Esophagus squamous epithelium (tissue), 5 donors: ENCODE measurements around the gene SYT14. TPM values are rescaled to one million over a fixed set of nuclear protein-coding genes. Genes with fewer than 3 reads are reported as not detected.
"Not testable (repeated sequence)": the region's sequence is repeated elsewhere in the genome, so short reads cannot be mapped to it uniquely, and the experiment has no call there.

Source experiments
- DNase-seq: peaks from one replicate; lab custom pipeline; 2025; lab: John Stamatoyannopoulos, UW
- H3K27ac ChIP-seq, 4 donors: fragments of 200-600 bp; sonication (generic); one replicate each; pipeline ENCODE4 v1.5.1; 2016 to 2019; ENCODE audit warnings: mild to moderate bottlenecking in 1 of 4
- H3K27me3 ChIP-seq, 4 donors: fragments of 200-600 bp; sonication (generic); 1 replicate in 3 of 4; 2 replicates in 1 of 4; pipeline versions ENCODE4 v1.5.1 to v1.6.0; 2017 to 2021; ENCODE audit warnings: antibody characterized with exemption in 1 of 4
- H3K36me3 ChIP-seq, 3 donors: fragments of 200-600 bp; sonication (generic); one replicate each; pipeline ENCODE4 v1.5.1; 2016 to 2019
- H3K4me1 ChIP-seq, 3 donors: fragments of 200-600 bp; sonication (generic); one replicate each; pipeline ENCODE4 v1.5.1; 2017 to 2019
- H3K4me3 ChIP-seq, 4 donors: fragments of 200-600 bp; sonication (generic); 1 replicate in 3 of 4; 2 replicates in 1 of 4; pipeline ENCODE4 v1.5.1; 2016 to 2019; ENCODE audit warnings: mild to moderate bottlenecking in 2 of 4, moderate library complexity in 1 of 4
- H3K9me3 ChIP-seq, 3 donors: fragments of 200-600 bp; sonication (generic); one replicate each; pipeline ENCODE4 v1.5.1; 2016 to 2019
- POLR2A ChIP-seq, 4 donors: fragments of 450-650 bp; IDR thresholded peaks; one replicate each; pipeline ENCODE4 v1.6.1; 2017; ENCODE audit warnings: antibody characterized with exemption in 4 of 4, mild to moderate bottlenecking in 4 of 4, moderate library complexity in 3 of 4
- WGBS, 2 donors: methylation state at CpG; one replicate each; pipeline ENCODE4 v1.1.5; 2018; 5-methylcytosine and 5-hydroxymethylcytosine counted together
- intact Hi-C: fragments of 100-400 bp; cut with DNase I; formaldehyde crosslinking; loops from one replicate; pipeline ENCODE4 v1.15.0; 2022
- total RNA-seq, 4 donors: library from RNA; depleted of rRNA; stranded (reverse); fragments of >200 nt; gene quantifications; one replicate each; pipeline ENCODE4 v1.1.0, GENCODE V29; 2016
- TF ChIP-seq, protein P1 (sequence below), 6 experiments: fragments of 450-650 bp in 4 of 6; fragments of 200-600 bp in 2 of 6; sonication (generic) in 2 of 6; IDR thresholded peaks; one replicate each; pipeline ENCODE4 v1.5.1; 2016 to 2019; ENCODE audit warnings: antibody characterized with exemption in 6 of 6, mild to moderate bottlenecking in 4 of 6, moderate library complexity in 4 of 6
- donor health status: DM: yes; HTN: yes; CAD: no.

Gene SYT14
- total RNA-seq, 4 donors from 2014 or later = not detected

DNA sequence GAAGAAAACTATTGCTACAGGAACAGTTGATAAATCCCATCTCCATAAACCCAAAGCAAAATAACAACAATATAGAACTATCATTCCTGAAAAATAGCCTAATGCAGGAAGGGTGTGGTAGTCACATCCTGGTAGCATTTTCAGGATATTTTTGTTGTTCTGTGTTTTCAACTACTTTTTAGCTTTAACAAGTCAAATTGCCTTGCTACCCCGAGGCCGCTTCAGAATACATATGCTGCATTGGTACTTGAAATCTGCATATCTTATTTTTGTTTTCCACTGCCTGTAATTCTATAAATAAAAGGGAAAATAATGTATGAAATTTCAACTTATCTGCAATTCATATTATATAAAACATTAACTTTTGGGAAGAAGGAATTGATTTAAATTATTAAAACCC, 36.8 kb upstream of the SYT14 start:
- Histone ChIP-seq H3K27me3 (no peaks in the 10 kb centered on the region), H3K9me3 (no peaks in the 10 kb centered on the region), H3K4me1 (no peaks in the 10 kb centered on the region), H3K36me3 (no peaks in the 10 kb centered on the region), H3K27ac (no peak overlapping the region), H3K4me3 (no peak overlapping the region)
- no peak for DNase-seq
- intact Hi-C loops = no loop called here
- WGBS, 2 donors = 82 to 91% methylated on average over 2 of the region's 2 CpGs
- no peak for TF ChIP-seq POLR2A (IDR thresholded peaks at IDR 0.05)
- TF ChIP-seq, protein P1, sequence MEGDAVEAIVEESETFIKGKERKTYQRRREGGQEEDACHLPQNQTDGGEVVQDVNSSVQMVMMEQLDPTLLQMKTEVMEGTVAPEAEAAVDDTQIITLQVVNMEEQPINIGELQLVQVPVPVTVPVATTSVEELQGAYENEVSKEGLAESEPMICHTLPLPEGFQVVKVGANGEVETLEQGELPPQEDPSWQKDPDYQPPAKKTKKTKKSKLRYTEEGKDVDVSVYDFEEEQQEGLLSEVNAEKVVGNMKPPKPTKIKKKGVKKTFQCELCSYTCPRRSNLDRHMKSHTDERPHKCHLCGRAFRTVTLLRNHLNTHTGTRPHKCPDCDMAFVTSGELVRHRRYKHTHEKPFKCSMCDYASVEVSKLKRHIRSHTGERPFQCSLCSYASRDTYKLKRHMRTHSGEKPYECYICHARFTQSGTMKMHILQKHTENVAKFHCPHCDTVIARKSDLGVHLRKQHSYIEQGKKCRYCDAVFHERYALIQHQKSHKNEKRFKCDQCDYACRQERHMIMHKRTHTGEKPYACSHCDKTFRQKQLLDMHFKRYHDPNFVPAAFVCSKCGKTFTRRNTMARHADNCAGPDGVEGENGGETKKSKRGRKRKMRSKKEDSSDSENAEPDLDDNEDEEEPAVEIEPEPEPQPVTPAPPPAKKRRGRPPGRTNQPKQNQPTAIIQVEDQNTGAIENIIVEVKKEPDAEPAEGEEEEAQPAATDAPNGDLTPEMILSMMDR (IDR thresholded peaks at IDR 0.05) = no peak

DNA sequence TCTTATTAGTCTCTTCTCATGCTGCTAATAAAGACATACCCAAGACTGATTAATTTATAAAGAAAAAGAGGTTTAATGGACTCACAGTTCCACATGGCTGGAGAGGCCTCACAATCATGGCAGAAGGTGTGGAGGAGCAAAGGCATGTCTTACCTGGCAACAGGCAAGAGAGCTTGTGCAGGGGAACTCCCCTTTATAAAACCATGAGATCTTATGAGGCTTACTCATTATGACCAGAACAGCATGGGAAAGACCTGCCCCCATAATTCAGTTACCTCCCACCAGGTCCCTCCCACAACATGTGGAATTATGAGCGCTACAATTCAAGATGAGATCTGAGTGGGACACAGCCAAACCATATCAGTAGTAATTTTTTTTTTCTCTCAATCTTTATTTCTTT, 33.2 kb upstream of the SYT14 start:
- WGBS, 2 donors = 83% methylated on average over 1 of the region's 1 CpG; no CpG with 5 or more reads in 1 of the 2 donors

DNA sequence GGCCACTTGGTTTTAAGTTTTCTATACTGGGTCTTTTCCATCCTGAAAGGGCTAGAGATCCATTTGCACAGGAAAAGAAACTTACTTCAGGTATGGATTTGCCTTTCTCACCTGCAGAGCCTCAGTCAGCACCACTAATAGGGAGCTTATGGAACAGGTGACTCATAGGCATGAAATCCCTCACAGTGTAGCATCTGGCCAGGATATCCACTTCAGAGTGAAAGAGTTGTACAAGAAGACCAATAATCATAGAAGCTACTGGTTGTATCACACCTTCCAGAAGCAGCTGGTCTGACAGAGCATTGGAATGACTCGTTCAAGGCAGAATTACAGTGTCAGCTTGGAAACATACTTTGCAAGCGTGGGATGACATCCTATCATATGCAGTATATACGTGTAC, 26.3 kb upstream of the SYT14 start:
- Histone ChIP-seq H3K27me3 (no peaks in the 10 kb centered on the region), H3K36me3 (no peaks in the 10 kb centered on the region), H3K9me3 (no peaks in the 10 kb centered on the region), H3K4me1 (no peaks in the 10 kb centered on the region), H3K27ac (no peak overlapping the region), H3K4me3 (no peak overlapping the region)
- WGBS, 2 donors = 82% methylated on average over 3 of the region's 3 CpGs; no CpG with 5 or more reads in 1 of the 2 donors
- no peak for TF ChIP-seq POLR2A (IDR thresholded peaks at IDR 0.05)
- TF ChIP-seq, protein P1 (IDR thresholded peaks at IDR 0.05) = no peak
- intact Hi-C loops = no loop called here
- no peak for DNase-seq

More for the DNA sequence above, 33.2 kb upstream of the SYT14 start:
- H3K4me3 ChIP-seq, DNase-seq, H3K9me3 ChIP-seq, H3K36me3 ChIP-seq, H3K27me3 ChIP-seq, H3K27ac ChIP-seq, intact Hi-C loops, H3K4me1 ChIP-seq: not testable (repeated sequence)

DNA sequence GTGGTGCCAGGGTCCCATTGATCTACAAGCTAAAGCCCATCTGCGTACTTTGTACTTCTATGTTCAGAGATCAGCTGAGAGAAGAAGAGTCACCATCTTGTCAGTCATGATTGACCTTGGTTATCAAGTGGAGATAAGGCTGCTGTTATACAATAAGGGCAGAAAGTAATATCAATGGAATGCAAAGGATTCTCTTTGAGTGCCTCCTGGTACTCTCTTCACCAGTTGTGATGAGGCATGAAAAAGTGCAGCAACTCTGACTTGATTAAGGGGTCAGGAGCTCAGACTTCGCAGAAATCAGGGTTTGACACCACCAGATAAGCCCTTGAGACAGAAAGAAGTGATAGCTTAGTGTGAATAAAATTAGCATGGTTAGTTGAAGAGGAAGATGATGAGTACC, 25.7 kb upstream of the SYT14 start:
- TF ChIP-seq POLR2A (IDR thresholded peaks at IDR 0.05) = no peak
- TF ChIP-seq, protein P1 (IDR thresholded peaks at IDR 0.05) = no peak

DNA sequence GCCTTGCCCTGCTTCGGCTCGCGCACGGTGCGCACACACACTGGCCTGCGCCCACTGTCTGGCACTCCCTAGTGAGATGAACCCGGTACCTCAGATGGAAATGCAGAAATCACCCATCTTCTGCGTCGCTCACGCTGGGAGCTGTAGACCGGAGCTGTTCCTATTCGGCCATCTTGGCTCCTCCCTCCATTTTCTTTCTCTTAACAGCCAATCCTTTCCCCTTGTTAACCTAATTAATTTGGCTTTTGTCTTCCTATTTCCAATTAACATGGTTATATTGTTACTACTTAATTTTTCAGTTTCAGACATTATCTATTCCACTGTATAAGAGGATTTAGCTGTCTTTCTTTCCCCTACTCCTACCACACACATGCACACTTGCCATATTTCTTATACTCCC, 18.4 kb upstream of the SYT14 start:
- 82% methylated on average over 6 to 10 of the region's 12 CpGs for WGBS, 2 donors
- H3K27me3 ChIP-seq, intact Hi-C loops, H3K27ac ChIP-seq, H3K4me3 ChIP-seq, H3K9me3 ChIP-seq, DNase-seq, H3K4me1 ChIP-seq, H3K36me3 ChIP-seq: not testable (repeated sequence)

More for the DNA sequence above, 25.7 kb upstream of the SYT14 start:
- WGBS, 2 donors = 60% methylated on average over 1 of the region's 2 CpGs; no CpG with 5 or more reads in 1 of the 2 donors
- Histone ChIP-seq H3K9me3 (no peaks in the 10 kb centered on the region), H3K4me1 (no peaks in the 10 kb centered on the region), H3K36me3 (no peaks in the 10 kb centered on the region), H3K4me3 (no peak overlapping the region), H3K27ac (no peak overlapping the region), H3K27me3 (no peaks in the 10 kb centered on the region)
- intact Hi-C loops = no loop called here
- DNase-seq = no peak

DNA sequence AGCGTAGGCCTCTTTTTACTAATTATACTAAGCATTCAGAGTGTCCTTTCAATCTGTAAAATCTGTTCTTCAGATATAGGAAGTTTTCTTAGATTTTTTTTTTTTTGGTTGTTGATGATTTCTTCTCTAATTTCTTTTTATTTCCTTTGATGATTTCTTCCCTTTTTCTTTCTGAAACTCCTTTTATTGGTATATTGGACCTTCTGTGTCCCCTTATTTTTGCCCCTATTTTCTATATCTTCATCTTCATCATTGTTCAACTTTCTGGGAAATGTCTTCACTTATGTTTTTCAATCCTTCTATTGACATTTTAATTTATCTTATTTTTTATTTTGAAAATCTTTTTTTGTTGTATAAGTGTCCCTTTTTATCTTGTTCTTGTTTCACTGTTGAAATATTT, 17.2 kb upstream of the SYT14 start:
- no peak overlapping the region for H3K27ac ChIP-seq
- no peaks in the 10 kb centered on the region for H3K4me1 ChIP-seq
- TF ChIP-seq, protein P1 (IDR thresholded peaks at IDR 0.05) = no peak
- no peak for TF ChIP-seq POLR2A (IDR thresholded peaks at IDR 0.05)
- no peak overlapping the region for H3K4me3 ChIP-seq
- 87 to 95% methylated on average over 1 of the region's 1 CpG for WGBS, 2 donors
- no peaks in the 10 kb centered on the region for H3K9me3 ChIP-seq
- peaks cover 0 to 3% (median 0%) of the 10 kb centered on the region in 4 donors for H3K27me3 ChIP-seq
- no peaks in the 10 kb centered on the region for H3K36me3 ChIP-seq
- DNase-seq = no peak
- intact Hi-C loops = no loop called here
